Colon (tissue), 2 donors: ENCODE data around the gene SELENOW.
A peak's percentile ranks its signal among the peaks of the same experiment; 100 is the strongest.

Source experiments
- FAIRE-seq: peaks from 2 replicates; lab custom pipeline; 2012; peaks lifted over from hg19 to GRCh38; lab: Jason Lieb, UNC
- donor health status: control.
- donor health status: control.

The SELENOW gene

GRCh38 chr19:47778049-47778953 lies at the start of gene SELENOW:
TSS of gene SELENOW (plus strand) at chr19:47778703. CDS start at chr19:47778786, 83 bp downstream.
- no peak for FAIRE-seq

GRCh38 chr19:47729468-47729798 lies 49.1 kb upstream of the SELENOW start:
- FAIRE-seq = no peak

GRCh38 chr19:47729799-47730520 lies 48.5 kb upstream of the SELENOW start:
- no peak for FAIRE-seq

GRCh38 chr19:47730521-47730889 lies 48.0 kb upstream of the SELENOW start:
- FAIRE-seq = no peak

GRCh38 chr19:47730910-47731309 lies 47.6 kb upstream of the SELENOW start:
- no peak for FAIRE-seq

GRCh38 chr19:47735131-47735530 lies 43.4 kb upstream of the SELENOW start:
- no peak for FAIRE-seq

GRCh38 chr19:47740866-47741519 lies 37.5 kb upstream of the SELENOW start:
- FAIRE-seq = no peak

GRCh38 chr19:47741544-47742140 lies 36.9 kb upstream of the SELENOW start:
- FAIRE-seq = no peak

GRCh38 chr19:47742634-47743033 lies 35.9 kb upstream of the SELENOW start:
- no peak for FAIRE-seq

- no peak for FAIRE-seq
Measured at GRCh38 chr19:47745010-47745901, 33.2 kb upstream of the SELENOW start, which contains the start of gene NOP53. TSS of gene NOP53 (plus strand) at chr19:47745546. CDS start at chr19:47745560, 14 bp downstream.

GRCh38 chr19:47746129-47746528 lies 32.4 kb upstream of the SELENOW start:
- FAIRE-seq = peak; percentile 61

GRCh38 chr19:47749326-47749725 lies 29.2 kb upstream of the SELENOW start:
- FAIRE-seq = no peak

- no peak for FAIRE-seq
Measured at GRCh38 chr19:47750752-47751151, 27.8 kb upstream of the SELENOW start.

- no peak for FAIRE-seq
Measured at GRCh38 chr19:47752440-47753211, 25.9 kb upstream of the SELENOW start.

- no peak for FAIRE-seq
Measured at GRCh38 chr19:47754206-47755064, 24.1 kb upstream of the SELENOW start.

- FAIRE-seq = no peak
Measured at GRCh38 chr19:47755065-47755761, 23.3 kb upstream of the SELENOW start.

GRCh38 chr19:47755762-47756626 lies 22.5 kb upstream of the SELENOW start:
- FAIRE-seq = no peak

- no peak for FAIRE-seq
Measured at GRCh38 chr19:47756627-47756929, 21.9 kb upstream of the SELENOW start.
